WTC11 (cell line): ENCODE results near the gene EVL. TPM values are rescaled to one million over a fixed set of nuclear protein-coding genes. Genes with fewer than 3 reads are reported as not detected.

Source experiments
- ATAC-seq: fragments of 200-7000 bp; cut with Tn5 transposase; 2 replicates; pipeline ENCODE4 v1.10.0; 2021; ENCODE audit warnings: mild to moderate bottlenecking, moderate library complexity
- CTCF ChIA-PET: fragments of 300-600 bp; sonication (Branson Sonifier 250); formaldehyde crosslinking; loops from one replicate; lab custom pipeline; 2021; ENCODE audit warnings: antibody characterized with exemption; lab: Charles Lee
- POLR2A ChIA-PET: fragments of 350-600 bp; sonication (Branson Sonifier 250); formaldehyde crosslinking; loops from one replicate; lab custom pipeline; 2021; ENCODE audit warnings: antibody characterized with exemption; lab: Charles Lee
- DNase-seq: peaks from one replicate; pipeline ENCODE4 v3.0.0; 2021; ENCODE audit warnings: low spot score
- H3K27ac Mint-ChIP-seq: 2 replicates; pipeline ENCODE4 v1.8.0; 2021; ENCODE audit warnings: mixed read lengths
- H3K27me3 Mint-ChIP-seq: 2 replicates; pipeline ENCODE4 v1.8.0; 2021; ENCODE audit warnings: low read depth, mild to moderate bottlenecking, moderate library complexity, mixed read lengths
- H3K36me3 Mint-ChIP-seq: 2 replicates; pipeline ENCODE4 v1.8.0; 2021; ENCODE audit warnings: mixed read lengths
- H3K4me1 Mint-ChIP-seq: 2 replicates; pipeline ENCODE4 v1.8.0; 2022; ENCODE audit warnings: mixed read lengths
- H3K4me3 Mint-ChIP-seq: 2 replicates; pipeline ENCODE4 v1.8.0; 2021; ENCODE audit warnings: mild to moderate bottlenecking, moderate library complexity, mixed read lengths
- H3K9me3 Mint-ChIP-seq: 2 replicates; pipeline ENCODE4 v1.8.0; 2021; ENCODE audit warnings: mixed read lengths
- AFF4 ChIP-seq: sonication (generic); formaldehyde crosslinking; IDR thresholded peaks from 2 replicates; pipeline ENCODE4 v1.8.1; 2023; ENCODE audit warnings: mild to moderate bottlenecking, missing genetic modification reagents, borderline replicate concordance
- ARID4B ChIP-seq: sonication (generic); formaldehyde crosslinking; IDR thresholded peaks from 2 replicates; pipeline ENCODE4 v1.8.0; 2023; ENCODE audit warnings: missing genetic modification reagents, mild to moderate bottlenecking, borderline replicate concordance
- CBFB ChIP-seq: sonication (generic); formaldehyde crosslinking; IDR thresholded peaks from 2 replicates; pipeline ENCODE4 v1.8.1; 2022; ENCODE audit warnings: mild to moderate bottlenecking, low read depth, missing genetic modification reagents
- CREM ChIP-seq: sonication (generic); formaldehyde crosslinking; IDR thresholded peaks from 2 replicates; pipeline ENCODE4 v1.8.1; 2022; ENCODE audit warnings: mild to moderate bottlenecking, missing genetic modification reagents, moderate library complexity
- E2F5 ChIP-seq: sonication (generic); formaldehyde crosslinking; IDR thresholded peaks from 2 replicates; pipeline ENCODE4 v1.8.1; 2022; ENCODE audit warnings: mild to moderate bottlenecking, moderate library complexity, missing genetic modification reagents
- EMX1 ChIP-seq: fragments of 250-450 bp; sonication (Bioruptor Pico); IDR thresholded peaks from 2 replicates; pipeline ENCODE4 v1.8.0; 2021; ENCODE audit warnings: mild to moderate bottlenecking
- KAT7 ChIP-seq: sonication (generic); formaldehyde crosslinking; IDR thresholded peaks from 2 replicates; pipeline ENCODE4 v1.8.1; 2023; ENCODE audit warnings: missing genetic modification reagents, mild to moderate bottlenecking, borderline replicate concordance
- NR2C2 ChIP-seq: sonication (generic); formaldehyde crosslinking; IDR thresholded peaks from 2 replicates; pipeline ENCODE4 v1.8.0; 2022; ENCODE audit warnings: mild to moderate bottlenecking, missing genetic modification reagents
- PRRX2 ChIP-seq: fragments of 250-450 bp; sonication (Bioruptor Pico); IDR thresholded peaks from 2 replicates; pipeline ENCODE4 v1.8.0; 2021; ENCODE audit warnings: mild to moderate bottlenecking
- SMAD4 ChIP-seq: sonication (generic); formaldehyde crosslinking; IDR thresholded peaks from 2 replicates; pipeline ENCODE4 v1.8.0; 2022; ENCODE audit warnings: mild to moderate bottlenecking, missing genetic modification reagents
- TEAD1 ChIP-seq: sonication (generic); formaldehyde crosslinking; IDR thresholded peaks from 2 replicates; pipeline ENCODE4 v1.8.0; 2022; ENCODE audit warnings: mild to moderate bottlenecking, missing genetic modification reagents
- USF1 ChIP-seq: sonication (generic); formaldehyde crosslinking; IDR thresholded peaks from 2 replicates; pipeline ENCODE4 v1.8.0; 2022; ENCODE audit warnings: mild to moderate bottlenecking, missing genetic modification reagents
- USF2 ChIP-seq: sonication (generic); formaldehyde crosslinking; IDR thresholded peaks from 2 replicates; pipeline ENCODE4 v1.8.1; 2023; ENCODE audit warnings: mild to moderate bottlenecking, missing genetic modification reagents, moderate library complexity
- ZNF121 ChIP-seq: sonication (generic); formaldehyde crosslinking; IDR thresholded peaks from 2 replicates; pipeline ENCODE4 v1.8.0; 2023; ENCODE audit warnings: missing genetic modification reagents
- ZNF317 ChIP-seq: sonication (generic); formaldehyde crosslinking; IDR thresholded peaks from 2 replicates; pipeline ENCODE4 v1.8.1; 2023; ENCODE audit warnings: low read depth, mild to moderate bottlenecking, moderate library complexity, missing genetic modification reagents, borderline replicate concordance
- ZSCAN18 ChIP-seq: fragments of 250-450 bp; sonication (Bioruptor Pico); IDR thresholded peaks from 2 replicates; pipeline ENCODE4 v2.1.2; 2022; ENCODE audit warnings: mild to moderate bottlenecking, moderate library complexity
- total RNA-seq: library from RNA; stranded (reverse); gene quantifications from 3 replicates; pipeline ENCODE4 v1.2.3, GENCODE V29; 2021

Gene EVL
- total RNA-seq, 1 experiment from 2014 or later: 60.8 TPM

- TF ChIP-seq ZSCAN18 (CRISPR knock-in tag): no peak
Observed at GRCh38 chr14:100022772-100023451, 42.3 kb upstream of the EVL start (continued).

GRCh38 chr14:100025111-100025510, 40.1 kb upstream of the EVL start:
- ATAC-seq (peak; percentile 98), DNase-seq (peak; percentile 64)
- ChIA-PET POLR2A (no interaction called here), CTCF (interaction anchor here (0.6 to 2.6 kb wide), 15 partner anchors 8 to 227 kb away, joined by 3 to 18 read pairs (median 4); no protein-coding TSS in a partner anchor)
- Mint-ChIP-seq H3K9me3 (no peaks in the 10 kb centered on the region), H3K4me1 (peaks cover 8% of the 10 kb centered on the region; the same call in 1 of the 2 replicates), H3K4me3 (no peak overlapping the region), H3K27ac (no peak overlapping the region), H3K36me3 (no peaks in the 10 kb centered on the region), H3K27me3 (peaks cover 36% of the 10 kb centered on the region)
- TF ChIP-seq ZNF121 (CRISPR knock-in tag) (0 out of 2 replicates have a peak, but pooled peaks have one; percentile 6), USF2 (CRISPR knock-in tag) (peak; percentile 66), USF1 (CRISPR knock-in tag) (peak; percentile 55; the same call in 1 of the 2 replicates), CREM (no peak), CBFB (no peak), SMAD4 (CRISPR knock-in tag) (no peak)

- H3K27ac Mint-ChIP-seq: no peak overlapping the region
Observed at GRCh38 chr14:100027771-100028490, 37.3 kb upstream of the EVL start.

More at GRCh38 chr14:100027771-100028490, 37.3 kb upstream of the EVL start:
- ChIA-PET CTCF (interaction anchor here (1.5 kb wide), 1 partner anchor 81 kb away, joined by 4 read pairs; no protein-coding TSS in a partner anchor), POLR2A (no interaction called here)
- Mint-ChIP-seq H3K9me3 (no peaks in the 10 kb centered on the region), H3K36me3 (no peaks in the 10 kb centered on the region), H3K27me3 (peaks cover 48% of the 10 kb centered on the region), H3K4me3 (no peak overlapping the region), H3K4me1 (peaks cover 8% of the 10 kb centered on the region; the same call in 1 of the 2 replicates)
- TF ChIP-seq KAT7 (CRISPR knock-in tag) (no peak), ZNF317 (CRISPR knock-in tag) (no peak), TEAD1 (CRISPR knock-in tag) (no peak), AFF4 (CRISPR knock-in tag) (no peak), PRRX2 (CRISPR knock-in tag) (no peak), EMX1 (CRISPR knock-in tag) (no peak), NR2C2 (CRISPR knock-in tag) (no peak), E2F5 (CRISPR knock-in tag) (no peak), ARID4B (CRISPR knock-in tag) (no peak), ZSCAN18 (CRISPR knock-in tag) (no peak)
- no peak for DNase-seq
- ATAC-seq: no peak
